Forelimb muscle (tissue), 1 donor: ENCODE data around the gene EIF4G1. TPM values are rescaled to one million over a fixed set of nuclear protein-coding genes. Genes with fewer than 3 reads are reported as not detected.

Source experiments
- DNase-seq: peaks from one replicate; pipeline ENCODE4 v3.0.0-alpha.2; 2013; ENCODE audit warnings: low read depth
- polyA plus RNA-seq: library from polyadenylated mRNA; unstranded; fragments of 120-200 nt; gene quantifications from one replicate; pipeline ENCODE4 v1.2.1, GENCODE V29; 2013; ENCODE audit not compliant: insufficient read length

The EIF4G1 gene
- polyA plus RNA-seq, 1 donor: 171 TPM

DNA sequence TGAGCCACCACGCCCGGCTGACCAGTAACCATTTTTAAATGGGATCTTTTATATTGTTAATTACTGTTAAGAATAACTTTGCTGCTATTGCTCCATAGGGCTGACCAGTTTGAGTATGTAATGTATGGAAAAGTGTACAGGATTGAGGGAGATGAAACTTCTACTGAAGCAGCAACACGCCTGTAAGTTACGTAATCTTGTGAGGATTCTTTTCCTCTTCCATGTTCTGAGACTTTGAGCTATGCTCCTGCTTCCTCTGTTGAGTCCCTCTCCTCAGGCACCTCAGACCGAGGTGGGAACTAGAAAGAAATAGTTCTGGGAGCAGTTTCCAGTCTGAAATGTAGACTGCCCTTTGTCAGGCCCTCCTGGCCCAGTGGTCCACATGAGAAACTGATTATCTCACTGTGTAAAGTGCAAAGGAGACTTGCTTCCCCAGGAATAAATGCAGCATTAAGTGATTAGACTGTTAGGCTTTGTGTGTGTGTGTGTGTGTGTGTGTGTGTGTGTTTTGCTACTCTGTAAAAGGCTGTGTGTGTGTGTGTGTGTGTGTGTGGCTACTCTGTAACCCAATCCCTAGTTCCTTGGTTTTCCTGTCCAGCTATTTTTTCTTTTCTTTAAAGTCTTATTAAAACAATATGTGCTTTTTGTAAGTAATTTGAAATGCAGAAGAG, 52.3 kb downstream of the EIF4G1 start:
- no peak for DNase-seq

DNA sequence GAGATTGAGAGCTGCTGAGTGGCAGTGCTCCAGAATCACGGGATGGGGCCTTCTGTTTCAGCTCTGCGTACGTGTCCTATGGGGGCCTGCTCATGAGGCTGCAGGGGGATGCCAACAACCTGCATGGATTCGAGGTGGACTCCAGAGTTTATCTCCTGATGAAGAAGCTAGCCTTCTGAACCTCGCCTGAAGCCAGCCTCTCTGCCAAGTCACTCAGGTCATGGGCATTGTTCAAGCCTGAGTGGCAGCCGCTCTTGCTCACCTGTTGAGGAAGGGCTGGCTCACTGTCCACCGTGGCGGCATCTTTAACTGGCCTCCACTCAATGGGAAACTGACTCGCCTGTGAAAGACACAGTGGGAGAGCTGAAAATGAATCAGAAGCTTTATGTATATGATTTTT, 53.7 kb downstream of the EIF4G1 start:
- DNase-seq: no peak

GRCh38 chr3:184368586-184369183, 54.3 kb downstream of the EIF4G1 start:
- no peak for DNase-seq

DNA sequence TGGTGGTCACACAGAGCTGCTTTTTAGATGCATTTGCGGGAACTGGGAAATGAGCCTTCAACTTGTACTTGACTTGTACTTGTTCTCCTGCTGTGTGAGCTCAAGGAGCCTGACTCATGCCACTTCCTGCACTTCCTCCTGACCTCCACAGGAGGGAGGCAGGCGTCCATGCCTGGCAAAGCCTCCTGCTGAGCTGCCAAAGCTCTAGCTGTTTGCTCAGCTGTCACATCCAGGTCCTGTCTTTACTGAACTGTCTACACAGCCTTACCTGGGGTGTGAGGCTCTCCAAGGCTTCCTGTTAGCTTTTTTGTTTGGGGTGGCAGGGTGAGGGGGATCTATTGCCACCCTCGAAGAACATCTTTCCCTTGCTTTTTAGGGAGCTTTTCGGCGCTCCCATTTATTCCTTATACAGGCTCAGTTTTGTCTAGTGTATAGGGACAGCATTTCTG, 57.2 kb downstream of the EIF4G1 start:
- peak; percentile 75 for DNase-seq

DNA sequence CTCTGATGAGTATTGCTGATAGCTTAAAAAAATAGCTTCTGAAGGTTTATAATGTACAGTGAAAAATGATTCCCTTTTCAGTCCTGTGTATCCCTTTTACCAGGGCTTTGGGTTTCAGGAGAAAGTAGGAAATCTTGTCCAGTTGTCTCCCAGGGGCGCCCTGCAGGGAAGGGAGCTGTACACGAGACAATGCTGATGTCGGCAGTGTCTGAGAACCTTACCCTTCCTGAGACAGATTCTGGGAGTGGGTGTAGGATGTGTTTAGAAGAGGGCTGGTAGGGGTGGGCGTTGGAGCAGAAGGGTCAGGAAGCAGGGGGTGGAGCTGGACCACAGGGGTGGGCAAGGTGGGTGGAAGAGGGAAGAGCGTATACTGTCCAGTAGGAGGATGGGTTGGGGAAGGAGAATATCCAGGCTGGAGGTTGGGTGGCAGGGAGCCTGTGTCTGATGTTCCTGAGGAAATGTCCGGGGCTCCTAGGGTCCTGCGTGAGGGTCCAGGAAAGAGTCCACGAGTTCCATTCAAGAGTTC, 58.0 kb downstream of the EIF4G1 start:
- no peak for DNase-seq

DNA sequence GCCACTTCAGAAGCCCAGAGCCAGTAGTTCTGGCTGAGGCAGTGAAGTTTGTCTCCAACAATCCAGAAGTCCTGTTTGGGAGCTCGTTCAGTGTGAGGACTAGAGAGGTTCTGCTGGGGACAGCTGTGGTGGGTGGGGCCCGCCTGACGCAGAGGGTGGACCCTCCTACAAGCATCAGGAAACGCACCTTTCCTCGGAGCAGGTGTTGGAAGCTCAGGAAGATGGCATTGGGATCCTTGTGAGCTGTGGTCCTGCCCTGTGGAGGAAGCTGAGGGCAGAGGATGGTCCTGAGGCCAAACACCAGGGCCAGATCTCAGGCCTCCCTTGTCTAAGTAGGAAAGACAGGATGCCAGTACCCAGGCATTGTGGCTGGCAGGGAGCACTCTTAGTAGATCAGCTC, 58.5 kb downstream of the EIF4G1 start:
- no peak for DNase-seq

- DNase-seq: no peak
These were observed 59.0 kb downstream of the EIF4G1 start for GRCh38 chr3:184373422-184373821.

- no peak for DNase-seq
These were observed 61.5 kb downstream of the EIF4G1 start for GRCh38 chr3:184375747-184376461.

DNA sequence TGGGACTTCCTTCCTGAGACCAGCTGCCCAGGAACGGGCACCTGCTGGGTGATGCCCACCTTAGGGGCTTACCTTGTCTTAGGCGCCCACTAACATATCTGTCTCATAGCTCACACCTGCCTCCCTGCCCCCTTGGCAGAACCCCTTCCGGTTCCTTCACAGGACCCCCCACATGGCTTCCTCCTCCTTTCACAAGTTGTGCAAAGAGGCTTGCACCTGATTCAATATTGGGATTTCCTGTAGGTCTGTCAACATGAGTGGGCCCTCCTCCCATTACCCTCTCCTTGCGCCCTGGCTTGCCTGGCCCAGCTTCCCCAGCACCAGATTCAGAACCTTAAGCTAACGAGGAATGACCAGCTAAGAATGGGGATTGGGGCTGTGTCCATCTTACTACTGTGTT, 63.0 kb downstream of the EIF4G1 start:
- DNase-seq: no peak

DNA sequence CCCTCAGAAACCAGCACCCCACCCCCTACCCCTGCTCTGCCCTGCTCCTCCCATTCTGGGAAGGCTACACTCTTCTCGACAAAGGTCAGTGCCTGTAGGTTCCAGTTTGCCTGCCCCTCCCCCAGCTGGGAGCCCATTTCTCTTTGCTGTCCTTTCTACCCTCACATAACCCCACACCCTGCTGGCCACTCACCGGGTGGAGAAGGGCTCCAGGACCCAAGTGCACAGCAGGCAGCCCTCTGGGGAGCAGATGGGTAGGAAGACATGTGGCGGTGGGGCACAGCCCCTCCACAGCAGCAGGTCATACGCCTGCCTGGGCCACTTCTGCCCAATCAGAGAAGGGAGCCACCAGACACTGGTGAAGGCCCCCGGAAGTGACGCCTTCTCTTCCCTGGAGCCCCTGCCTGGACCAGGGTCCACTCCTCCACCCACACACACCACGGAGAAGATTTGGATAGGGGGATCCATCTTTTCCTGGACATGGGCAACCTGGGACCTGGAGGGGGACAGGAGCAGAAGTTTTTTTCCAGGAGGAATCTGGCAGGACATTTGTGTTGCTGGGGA, 63.6 kb downstream of the EIF4G1 start, which contains the start of gene THPO:
TSS of gene THPO (minus strand) at position 326 of the 564 bp plus-strand sequence. CDS start 1,948 bp downstream, outside the sequence.
- DNase-seq: no peak

DNA sequence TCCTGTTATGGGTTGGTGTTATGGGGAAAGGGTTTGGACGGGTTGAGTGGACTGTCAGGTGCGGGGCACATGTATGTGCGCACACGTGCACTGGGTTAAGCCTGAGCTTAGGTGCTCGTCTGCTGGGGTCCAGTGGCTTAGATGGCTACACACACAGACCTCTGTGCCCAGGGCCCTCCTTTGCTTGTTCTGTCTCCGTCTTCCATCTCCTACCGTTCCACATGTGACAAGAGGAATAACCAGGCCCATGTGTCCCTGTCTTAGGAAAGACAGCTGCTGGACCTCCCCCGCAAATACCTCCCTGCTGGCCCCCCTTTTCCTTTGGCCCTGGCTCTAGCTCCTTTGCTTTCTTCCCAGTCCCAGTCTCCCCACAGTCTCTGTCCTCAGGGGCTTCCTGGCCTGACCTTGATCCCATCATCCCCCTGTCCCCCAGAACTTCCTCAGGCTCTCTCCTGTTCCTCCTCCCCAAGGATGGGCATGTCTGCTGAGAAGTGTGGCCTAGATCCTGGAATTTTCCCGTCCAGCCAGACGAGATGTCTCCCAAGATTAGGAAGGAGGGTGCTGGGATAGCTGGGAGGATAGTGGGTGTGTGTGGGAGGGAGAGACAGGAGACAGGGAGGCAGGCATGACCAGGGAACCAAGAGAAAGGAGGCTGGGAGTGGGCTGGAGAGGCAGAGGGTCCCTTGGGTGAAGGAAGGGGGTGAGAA, 64.4 kb downstream of the EIF4G1 start:
- DNase-seq: no peak

DNA sequence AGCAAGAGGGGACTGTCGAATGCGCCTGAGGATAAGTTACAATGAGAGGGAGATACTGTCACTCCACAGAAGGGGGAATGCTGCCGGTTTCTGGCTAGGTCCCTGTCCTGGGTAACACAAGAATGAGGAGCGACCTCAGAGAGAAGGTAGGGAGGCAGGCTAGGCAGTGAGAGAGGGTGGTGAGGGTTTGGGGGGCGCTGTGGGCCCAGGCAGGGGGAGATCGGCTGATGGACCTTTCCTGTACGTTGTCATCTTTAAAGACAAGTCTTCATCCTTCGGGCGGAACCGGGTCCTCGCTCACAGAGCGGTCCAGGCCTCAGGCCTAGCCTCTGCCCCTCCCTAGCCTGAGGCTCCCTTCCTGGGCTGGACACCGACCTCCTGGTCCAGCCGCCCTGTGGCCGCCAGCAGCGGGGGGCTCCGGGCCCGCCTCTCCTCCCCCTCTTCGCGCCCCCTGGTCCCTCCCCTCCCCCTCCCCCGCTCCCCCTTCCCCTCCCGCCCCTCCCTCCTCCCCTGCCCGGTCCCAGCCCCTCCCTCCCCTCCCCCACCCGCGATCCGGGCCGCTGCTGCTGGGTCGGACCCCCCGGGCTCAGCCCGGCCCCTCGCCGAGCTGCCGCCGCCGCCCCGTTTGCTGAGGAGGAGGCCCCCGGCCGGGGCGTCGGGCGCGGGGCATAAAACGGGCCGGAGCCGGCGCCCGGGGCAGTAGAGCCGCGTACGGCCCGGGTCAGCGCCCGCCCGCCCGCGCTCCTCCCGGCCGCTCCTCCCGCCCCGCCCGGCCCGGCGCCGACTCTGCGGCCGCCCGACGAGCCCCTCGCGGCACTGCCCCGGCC, 65.2 kb downstream of the EIF4G1 start, which contains the start of gene CHRD:
TSS of gene CHRD (plus strand) at position 697 of the 827 bp plus-strand sequence. CDS start 265 bp downstream, outside the sequence.
- no peak for DNase-seq

GRCh38 chr3:184380185-184380626, 65.8 kb downstream of the EIF4G1 start:
- no peak for DNase-seq

- DNase-seq: no peak
These were observed 66.3 kb downstream of the EIF4G1 start for GRCh38 chr3:184380627-184381260.

- no peak for DNase-seq
These were observed 67.1 kb downstream of the EIF4G1 start for GRCh38 chr3:184381261-184382224.

DNA sequence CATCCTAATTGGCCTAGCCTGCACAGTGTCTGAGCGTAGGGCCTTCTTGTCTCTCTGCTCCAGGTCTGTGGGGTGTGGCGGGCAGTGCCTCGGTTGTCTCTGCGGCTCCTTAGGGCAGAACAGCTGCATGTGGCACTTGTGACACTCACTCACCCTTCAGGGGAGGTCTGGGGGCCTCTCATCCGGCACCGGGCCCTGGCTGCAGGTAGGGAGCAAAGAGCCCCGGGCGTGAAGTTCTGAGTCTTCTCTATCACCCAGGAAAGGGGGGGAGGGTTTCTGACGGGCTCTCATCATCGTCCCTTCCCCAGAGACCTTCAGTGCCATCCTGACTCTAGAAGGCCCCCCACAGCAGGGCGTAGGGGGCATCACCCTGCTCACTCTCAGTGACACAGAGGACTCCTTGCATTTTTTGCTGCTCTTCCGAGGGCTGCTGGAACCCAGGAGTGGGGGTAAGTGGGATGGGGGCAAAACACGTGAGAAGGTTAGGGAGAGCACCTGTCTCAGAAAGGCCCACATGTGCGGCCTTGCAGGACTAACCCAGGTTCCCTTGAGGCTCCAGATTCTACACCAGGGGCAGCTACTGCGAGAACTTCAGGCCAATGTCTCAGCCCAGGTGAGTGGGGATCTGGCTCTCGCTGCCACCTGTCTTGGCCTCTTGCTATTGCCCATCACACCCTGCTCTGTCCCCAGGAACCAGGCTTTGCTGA, 68.1 kb downstream of the EIF4G1 start:
- DNase-seq: no peak

- DNase-seq: no peak
These were observed 68.8 kb downstream of the EIF4G1 start for GRCh38 chr3:184383033-184383740.
